Caco-2 (cell line): ENCODE measurements around the gene PRR22. TPM values are rescaled to one million over a fixed set of nuclear protein-coding genes. Genes with fewer than 3 reads are reported as not detected.
"Not testable (repeated sequence)": the region's sequence is repeated elsewhere in the genome, so short reads cannot be mapped to it uniquely, and the experiment has no call there.

Source experiments
- BruUV-seq: library from RNA; stranded (reverse); fragments of 400-500 nt; replicated peaks from 2 replicates; lab custom pipeline; 2021; lab: Mats Ljungman, UMichigan
- CTCF ChIA-PET: fragments of 300-600 bp; sonication (Branson Sonifier 250); formaldehyde crosslinking; loops from one replicate; lab custom pipeline; 2022; ENCODE audit warnings: antibody characterized with exemption; lab: Charles Lee
- POLR2A ChIA-PET: fragments of 300-600 bp; sonication (Branson Sonifier 250); formaldehyde crosslinking; loops from one replicate; lab custom pipeline; 2022; ENCODE audit warnings: antibody characterized with exemption; lab: Charles Lee
- DNase-seq, 2 experiments: peaks; one replicate each; pipeline versions ENCODE4 v3.0.0 to v3.0.0-alpha.2; 2020 to 2022
- H3K27me3 ChIP-seq: replicated peaks from 2 replicates; pipeline ENCODE4 v1.6.0; 2011; ENCODE audit warnings: low read length; ENCODE audit not compliant: control insufficient read depth, insufficient read depth
- H3K36me3 ChIP-seq: 2 replicates; pipeline ENCODE4 v1.5.1; 2011; ENCODE audit warnings: low read length; ENCODE audit not compliant: control insufficient read depth, insufficient read depth
- H3K4me1 ChIP-seq: fragments of 250-450 bp; sonication (Bioruptor Pico); 2 replicates; pipeline ENCODE4 v1.5.1; 2020; ENCODE audit warnings: mild to moderate bottlenecking
- H3K4me3 ChIP-seq: 2 replicates; pipeline ENCODE4 v1.5.1; 2011; ENCODE audit warnings: low read depth, mild to moderate bottlenecking, control low read depth, low read length
- H3K9me3 ChIP-seq: fragments of 250-450 bp; sonication (Bioruptor Pico); 2 replicates; pipeline ENCODE4 v1.5.1; 2020; ENCODE audit warnings: mild to moderate bottlenecking, moderate library complexity
- H3K27ac Mint-ChIP-seq: one replicate; pipeline ENCODE4 v1.8.0; 2022; ENCODE audit warnings: mixed read lengths; ENCODE audit not compliant: unreplicated experiment
- H3K27me3 Mint-ChIP-seq: one replicate; pipeline ENCODE4 v1.8.0; 2022; ENCODE audit warnings: mixed read lengths; ENCODE audit not compliant: insufficient read depth, unreplicated experiment
- H3K36me3 Mint-ChIP-seq: one replicate; pipeline ENCODE4 v1.8.0; 2022; ENCODE audit warnings: mild to moderate bottlenecking, mixed read lengths; ENCODE audit not compliant: insufficient read depth, unreplicated experiment
- H3K4me1 Mint-ChIP-seq: one replicate; pipeline ENCODE4 v1.8.0; 2022; ENCODE audit warnings: low read depth, mixed read lengths; ENCODE audit not compliant: unreplicated experiment
- H3K4me3 Mint-ChIP-seq: one replicate; pipeline ENCODE4 v1.8.0; 2022; ENCODE audit warnings: mild to moderate bottlenecking, moderate library complexity, mixed read lengths; ENCODE audit not compliant: unreplicated experiment
- H3K9me3 Mint-ChIP-seq: one replicate; pipeline ENCODE4 v1.8.0; 2022; ENCODE audit warnings: mixed read lengths; ENCODE audit not compliant: unreplicated experiment
- intact Hi-C: fragments of 100-400 bp; cut with micrococcal nuclease; formaldehyde crosslinking; loops from one replicate; pipeline ENCODE4 v1.10.0; 2022; ENCODE audit not compliant: unreplicated experiment
- total RNA-seq: library from RNA; stranded (reverse); gene quantifications from 2 replicates; pipeline ENCODE4 v1.2.3, GENCODE V29; 2022
- TF ChIP-seq, protein P1 (sequence below), 2 experiments: fragments of 200-600 bp in 1 of 2; IDR thresholded peaks; 1 replicate in 1 of 2; 2 replicates in 1 of 2; pipeline versions ENCODE4 v1.5.1 to v1.8.0; 2011 to 2022; ENCODE audit warnings: antibody characterized with exemption in 1 of 2, control low read depth in 1 of 2, inconsistent platforms in 1 of 2, low read depth in 1 of 2, low read length in 1 of 2, mild to moderate bottlenecking in 1 of 2, moderate library complexity in 1 of 2; ENCODE audit not compliant: insufficient read depth in 1 of 2, severe bottlenecking in 1 of 2, unreplicated experiment in 1 of 2

The PRR22 gene
- total RNA-seq, 1 experiment from 2014 or later = 7.1 TPM

- DNase-seq = no peak
These were observed 877 bp upstream of the PRR22 start for GRCh38 chr19:5785423-5785822.

DNA sequence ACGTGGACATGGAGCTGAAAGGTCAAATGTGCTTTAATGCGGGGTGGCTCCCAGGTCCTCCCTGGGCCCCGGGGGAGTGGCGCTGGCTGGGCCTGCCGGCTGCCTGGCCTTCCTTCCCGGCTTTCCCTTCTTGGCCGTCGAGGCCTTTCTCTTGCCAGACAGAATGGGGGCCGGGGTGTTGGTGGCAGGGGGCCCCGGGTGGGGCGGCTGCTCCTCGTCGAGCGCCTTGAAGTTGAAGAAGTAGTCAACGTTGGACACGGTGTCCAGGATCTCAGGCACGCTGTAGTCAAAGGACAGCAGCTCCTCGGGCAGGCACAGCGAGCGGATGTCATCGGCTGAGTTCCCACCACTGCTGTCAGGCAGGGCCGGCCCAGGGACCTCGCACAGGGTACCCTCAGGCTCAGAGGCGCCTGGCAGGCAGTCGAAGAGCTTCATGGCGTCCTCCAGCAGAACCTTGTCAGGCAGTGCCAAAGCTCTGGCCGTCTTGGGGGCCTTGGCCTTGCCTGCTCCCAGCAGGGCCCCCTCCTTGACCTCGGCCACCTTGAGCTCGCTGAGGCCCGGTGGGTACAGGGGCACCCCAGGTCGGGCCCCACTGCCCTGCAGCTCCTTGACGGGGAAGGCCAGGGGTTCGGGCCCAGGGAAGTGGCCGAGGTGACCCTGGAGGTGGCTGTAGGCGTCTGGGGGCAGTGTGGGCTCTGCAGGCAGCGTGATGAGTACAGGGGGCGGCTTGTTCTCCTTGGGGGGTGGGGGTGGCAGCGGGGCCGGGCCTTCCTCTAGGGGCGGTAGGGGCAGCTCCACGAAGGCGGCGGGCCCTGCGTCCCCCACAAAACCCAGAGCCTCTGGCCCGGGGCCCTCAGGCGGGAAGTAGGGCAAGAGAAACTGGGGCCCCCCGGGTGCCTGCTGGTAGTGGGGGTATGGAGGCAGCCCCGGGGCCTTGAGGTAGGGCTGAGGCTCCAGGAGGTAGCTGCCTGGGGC, 1.3 kb downstream of the PRR22 start:
- H3K27me3 ChIP-seq = no peaks in the 10 kb centered on the region
- no peak for DNase-seq
- no peaks in the 10 kb centered on the region for H3K4me1 ChIP-seq
- no TSS peak for BruUV-seq
- intact Hi-C loops = no loop called here
- no peak overlapping the region for H3K4me3 ChIP-seq
- CTCF ChIA-PET = no interaction called here
- POLR2A ChIA-PET = no interaction called here
- Mint-ChIP-seq H3K9me3 (no peaks in the 10 kb centered on the region), H3K4me3 (no peak overlapping the region), H3K27me3 (no peaks in the 10 kb centered on the region), H3K4me1 (no peaks in the 10 kb centered on the region), H3K27ac (no peak overlapping the region), H3K36me3 (peaks cover 34% of the 10 kb centered on the region)
- peaks cover 1% of the 10 kb centered on the region; the same call in 1 of the 2 replicates for H3K36me3 ChIP-seq
- TF ChIP-seq, protein P1, sequence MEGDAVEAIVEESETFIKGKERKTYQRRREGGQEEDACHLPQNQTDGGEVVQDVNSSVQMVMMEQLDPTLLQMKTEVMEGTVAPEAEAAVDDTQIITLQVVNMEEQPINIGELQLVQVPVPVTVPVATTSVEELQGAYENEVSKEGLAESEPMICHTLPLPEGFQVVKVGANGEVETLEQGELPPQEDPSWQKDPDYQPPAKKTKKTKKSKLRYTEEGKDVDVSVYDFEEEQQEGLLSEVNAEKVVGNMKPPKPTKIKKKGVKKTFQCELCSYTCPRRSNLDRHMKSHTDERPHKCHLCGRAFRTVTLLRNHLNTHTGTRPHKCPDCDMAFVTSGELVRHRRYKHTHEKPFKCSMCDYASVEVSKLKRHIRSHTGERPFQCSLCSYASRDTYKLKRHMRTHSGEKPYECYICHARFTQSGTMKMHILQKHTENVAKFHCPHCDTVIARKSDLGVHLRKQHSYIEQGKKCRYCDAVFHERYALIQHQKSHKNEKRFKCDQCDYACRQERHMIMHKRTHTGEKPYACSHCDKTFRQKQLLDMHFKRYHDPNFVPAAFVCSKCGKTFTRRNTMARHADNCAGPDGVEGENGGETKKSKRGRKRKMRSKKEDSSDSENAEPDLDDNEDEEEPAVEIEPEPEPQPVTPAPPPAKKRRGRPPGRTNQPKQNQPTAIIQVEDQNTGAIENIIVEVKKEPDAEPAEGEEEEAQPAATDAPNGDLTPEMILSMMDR (IDR thresholded peaks at IDR 0.05; ENCODE audit: insufficient read depth in 1 of 2, low read depth in 1 of 2, low read length in 1 of 2, severe bottlenecking in 1 of 2, unreplicated experiment in 1 of 2) = no peak
- no peaks in the 10 kb centered on the region for H3K9me3 ChIP-seq

More at GRCh38 chr19:5785423-5785822, 877 bp upstream of the PRR22 start:
- intact Hi-C loops = no loop called here
- Mint-ChIP-seq H3K4me3 (no peak overlapping the region), H3K27me3 (no peaks in the 10 kb centered on the region), H3K36me3 (peaks cover 56% of the 10 kb centered on the region), H3K4me1 (no peaks in the 10 kb centered on the region), H3K9me3 (no peaks in the 10 kb centered on the region), H3K27ac (no peak overlapping the region)
- no peaks in the 10 kb centered on the region for H3K4me1 ChIP-seq
- TF ChIP-seq, protein P1 (IDR thresholded peaks at IDR 0.05; ENCODE audit: insufficient read depth in 1 of 2, low read depth in 1 of 2, low read length in 1 of 2, severe bottlenecking in 1 of 2, unreplicated experiment in 1 of 2) = no peak
- BruUV-seq = no TSS peak
- CTCF ChIA-PET = no interaction called here
- POLR2A ChIA-PET = no interaction called here
- no peaks in the 10 kb centered on the region for H3K27me3 ChIP-seq
- peaks cover 4% of the 10 kb centered on the region; the same call in 1 of the 2 replicates for H3K36me3 ChIP-seq
- H3K4me3 ChIP-seq = no peak overlapping the region
- no peaks in the 10 kb centered on the region for H3K9me3 ChIP-seq

GRCh38 chr19:5782322-5782721, 2.2 kb downstream of the PRR22 start:
- H3K4me3 Mint-ChIP-seq = no peak overlapping the region
- Histone ChIP-seq H3K9me3 (no peaks in the 10 kb centered on the region), H3K27me3 (no peaks in the 10 kb centered on the region), H3K36me3 (no peaks in the 10 kb centered on the region; the same call in 1 of the 2 replicates), H3K4me3 (no peak overlapping the region), H3K4me1 (no peaks in the 10 kb centered on the region)
- BruUV-seq = no TSS peak
- intact Hi-C loops = no loop called here
- ChIA-PET POLR2A (no interaction called here), CTCF (no interaction called here)
- no peaks in the 10 kb centered on the region for H3K4me1 Mint-ChIP-seq
- no peak for DNase-seq
- no peaks in the 10 kb centered on the region for H3K9me3 Mint-ChIP-seq
- H3K27ac Mint-ChIP-seq = no peak overlapping the region
- peaks cover 26% of the 10 kb centered on the region for H3K36me3 Mint-ChIP-seq
- H3K27me3 Mint-ChIP-seq = no peaks in the 10 kb centered on the region
- TF ChIP-seq, protein P1 (IDR thresholded peaks at IDR 0.05; ENCODE audit: insufficient read depth in 1 of 2, low read depth in 1 of 2, low read length in 1 of 2, severe bottlenecking in 1 of 2, unreplicated experiment in 1 of 2) = no peak

GRCh38 chr19:5780916-5781315, 3.6 kb downstream of the PRR22 start:
- CTCF ChIA-PET = interaction anchor here (1.3 kb wide), 1 partner anchor 23 kb away, joined by 4 read pairs; no protein-coding TSS in a partner anchor
- H3K4me1 Mint-ChIP-seq, H3K4me1 ChIP-seq, DNase-seq, H3K27ac Mint-ChIP-seq, H3K36me3 ChIP-seq, BruUV-seq, H3K9me3 Mint-ChIP-seq, H3K9me3 ChIP-seq, H3K27me3 ChIP-seq, H3K4me3 ChIP-seq, POLR2A ChIA-PET, intact Hi-C loops, H3K27me3 Mint-ChIP-seq, H3K4me3 Mint-ChIP-seq: not testable (repeated sequence)
- H3K36me3 Mint-ChIP-seq = peaks cover 12% of the 10 kb centered on the region
